ENCODE results near the gene SEC61B. TPM values are rescaled to one million over a fixed set of nuclear protein-coding genes. Genes with fewer than 3 reads are reported as not detected.

SEC61B gene
- total RNA-seq, 1 experiment from 2014 or later, result 107 TPM

GRCh38 chr9:99269416-99269815 lies 47.3 kb downstream of the SEC61B start:
- DNase-seq (ENCODE audit: low read depth), result no peak

GRCh38 chr9:99270491-99270890 lies 48.4 kb downstream of the SEC61B start:
- DNase-seq (ENCODE audit: low read depth), result no peak

- DNase-seq (ENCODE audit: low read depth), result no peak
These were observed 50.8 kb downstream of the SEC61B start for GRCh38 chr9:99272836-99273235.

- DNase-seq (ENCODE audit: low read depth), result no peak
These were observed 51.9 kb downstream of the SEC61B start for GRCh38 chr9:99274016-99274415.

- DNase-seq (ENCODE audit: low read depth), result no peak
These were observed 52.4 kb downstream of the SEC61B start for GRCh38 chr9:99274495-99274894.

Small RNAs within 50 kb of the gene (small RNA-seq; reads per million reads assigned to genes)
- not detected for gene RN7SL794P

Other genes with a start within 250 kb of the SEC61B start
- gene TGFBR1, start 117.2 kb upstream of the SEC61B start, total RNA-seq (2014; rRNA removed; shearing (Covaris generic)), result 13.8 and 20.6 TPM in 2 replicates
- 34.0 and 34.4 TPM in 2 replicates for gene ALG2, start 340 bp upstream of the SEC61B start, total RNA-seq (2014; rRNA removed; shearing (Covaris generic))